CD14-positive monocyte (primary cell): ENCODE data around the gene AADAC. TPM values are rescaled to one million over a fixed set of nuclear protein-coding genes. Genes with fewer than 3 reads are reported as not detected.
"Not testable (repeated sequence)": the region's sequence is repeated elsewhere in the genome, so short reads cannot be mapped to it uniquely, and the experiment has no call there.

Source experiments
- DNase-seq, 3 donors: peaks; one replicate each; pipeline ENCODE4 v3.0.0-alpha.2; 2011 to 2022
- H2AFZ ChIP-seq: 2 replicates; pipeline ENCODE4 v1.6.0; 2012; ENCODE audit warnings: mild to moderate bottlenecking, low read depth, low read length, inconsistent platforms; ENCODE audit not compliant: insufficient read depth, poor library complexity, severe bottlenecking
- H3K27ac ChIP-seq, 2 donors: 1 replicate in 1 of 2; 2 replicates in 1 of 2; pipeline ENCODE4 v1.5.1; 2012 to 2013; ENCODE audit warnings: low read length in 2 of 2, control low read depth in 1 of 2, inconsistent platforms in 1 of 2, low read depth in 1 of 2, mild to moderate bottlenecking in 1 of 2
- H3K27me3 ChIP-seq, 2 donors: one replicate each; pipeline versions ENCODE4 v1.6.0 to v1.6.1; 2011 to 2013; ENCODE audit warnings: low read length in 2 of 2; ENCODE audit not compliant: control insufficient read depth in 2 of 2, insufficient read depth in 2 of 2
- H3K36me3 ChIP-seq, 2 donors: replicated peaks in 1 of 2; 1 replicate in 1 of 2; 2 replicates in 1 of 2; pipeline versions ENCODE4 v1.5.1 to v1.6.1; 2012 to 2013; ENCODE audit warnings: low read length in 2 of 2, control low read depth in 1 of 2, inconsistent platforms in 1 of 2, mild to moderate bottlenecking in 1 of 2; ENCODE audit not compliant: insufficient read depth in 2 of 2, control insufficient read depth in 1 of 2
- H3K4me1 ChIP-seq, 2 donors: 1 replicate in 1 of 2; 2 replicates in 1 of 2; pipeline versions ENCODE4 v1.5.1 to v1.6.1; 2012 to 2013; ENCODE audit warnings: low read length in 2 of 2, control low read depth in 1 of 2, inconsistent platforms in 1 of 2, mild to moderate bottlenecking in 1 of 2, moderate library complexity in 1 of 2; ENCODE audit not compliant: insufficient read depth in 2 of 2, control insufficient read depth in 1 of 2
- H3K4me2 ChIP-seq: replicated peaks from 2 replicates; pipeline ENCODE3; 2012; ENCODE audit warnings: low read length, moderate library complexity, mild to moderate bottlenecking; ENCODE audit not compliant: poor library complexity, severe bottlenecking; ENCODE audit errors: extremely low read depth
- H3K4me3 ChIP-seq, 3 experiments: fragments of 200-600 bp in 1 of 3; sonication (generic) in 1 of 3; replicated peaks in 1 of 3; 1 replicate in 2 of 3; 2 replicates in 1 of 3; pipeline ENCODE4 v1.5.1; 2011 to 2013; ENCODE audit warnings: low read length in 3 of 3, mild to moderate bottlenecking in 3 of 3, control low read depth in 2 of 3, low read depth in 2 of 3, inconsistent platforms in 1 of 3, moderate library complexity in 1 of 3
- H3K79me2 ChIP-seq: 2 replicates; pipeline ENCODE4 v1.6.0; 2012; ENCODE audit warnings: mild to moderate bottlenecking, control low read depth, inconsistent platforms, low read length, moderate library complexity; ENCODE audit not compliant: insufficient read depth
- H3K9ac ChIP-seq: 2 replicates; pipeline ENCODE4 v1.6.0; 2017; ENCODE audit warnings: low read length, mild to moderate bottlenecking; ENCODE audit not compliant: insufficient read depth, poor library complexity, severe bottlenecking
- H3K9me3 ChIP-seq, 2 donors: replicated peaks in 1 of 2; 1 replicate in 1 of 2; 2 replicates in 1 of 2; pipeline versions ENCODE4 v1.5.1 to v1.6.1; 2012 to 2013; ENCODE audit warnings: low read length in 2 of 2, control low read depth in 1 of 2; ENCODE audit not compliant: control insufficient read depth in 1 of 2, insufficient read depth in 1 of 2
- H4K20me1 ChIP-seq: 2 replicates; pipeline ENCODE4 v1.6.0; 2012; ENCODE audit warnings: mild to moderate bottlenecking, low read length, control low read depth, moderate library complexity; ENCODE audit not compliant: insufficient read depth
- H3K27ac Mint-ChIP-seq, 7 donors: one replicate each; pipeline ENCODE4 v1.8.0; 2020; ENCODE audit warnings: mild to moderate bottlenecking in 7 of 7, mixed read lengths in 7 of 7, moderate library complexity in 6 of 7, inconsistent platforms in 2 of 7
- H3K27me3 Mint-ChIP-seq, 3 donors: one replicate each; pipeline ENCODE4 v1.8.0; 2021 to 2022; ENCODE audit warnings: low read depth in 3 of 3, mild to moderate bottlenecking in 3 of 3, mixed read lengths in 3 of 3, moderate library complexity in 3 of 3, inconsistent platforms in 1 of 3
- H3K36me3 Mint-ChIP-seq, 2 donors: one replicate each; pipeline ENCODE4 v1.8.0; 2020; ENCODE audit warnings: mixed read lengths in 2 of 2, inconsistent platforms in 1 of 2, mild to moderate bottlenecking in 1 of 2
- H3K4me1 Mint-ChIP-seq: one replicate; pipeline ENCODE4 v1.8.0; 2020; ENCODE audit warnings: mild to moderate bottlenecking, mixed read lengths
- H3K4me3 Mint-ChIP-seq, 2 donors: one replicate each; pipeline ENCODE4 v1.8.0; 2020; ENCODE audit warnings: mild to moderate bottlenecking in 2 of 2, mixed read lengths in 2 of 2, moderate library complexity in 1 of 2
- H3K9me3 Mint-ChIP-seq, 7 donors: one replicate each; pipeline ENCODE4 v1.8.0; 2020 to 2022; ENCODE audit warnings: mixed read lengths in 7 of 7, mild to moderate bottlenecking in 6 of 7, moderate library complexity in 6 of 7, inconsistent platforms in 2 of 7
- CTCF ChIP-seq: fragments of 200-600 bp; IDR thresholded peaks from one replicate; pipeline ENCODE4 v1.8.0; 2022; ENCODE audit warnings: antibody characterized with exemption, mild to moderate bottlenecking
- WGBS: methylation state at CpG from one replicate; pipeline ENCODE4 v1.1.5; 2013; ENCODE audit warnings: missing lambda C conversion rate; ENCODE audit not compliant: insufficient coverage; 5-methylcytosine and 5-hydroxymethylcytosine counted together
- intact Hi-C, 2 donors: fragments of 100-400 bp; cut with micrococcal nuclease; formaldehyde crosslinking; loops; one replicate each; pipeline versions ENCODE4 v1.15.0 to v1.15.1; 2023
- polyA plus RNA-seq, 3 donors: library from polyadenylated mRNA; depleted of rRNA in 1 of 3; unstranded in 2 of 3; stranded (reverse) in 1 of 3; fragments of 300-500 nt in 2 of 3; fragments of >200 nt in 1 of 3; fragmentation: Illumina TruSeq in 2 of 3; gene quantifications; 1 replicate in 2 of 3; 2 replicates in 1 of 3; pipeline ENCODE4 v1.2.3, GENCODE V29; 2012 to 2021

Gene AADAC
- polyA plus RNA-seq, 3 donors = not detected

GRCh38 chr3:151806838-151807237 lies 7.1 kb upstream of the AADAC start:
- Histone ChIP-seq H3K79me2 (no peaks in the 10 kb centered on the region), H3K4me1 (no peaks in the 10 kb centered on the region), H2AFZ (no peak overlapping the region), H3K9me3 (peaks cover 30 to 40% of the 10 kb centered on the region in 2 donors), H3K36me3 (no peaks in the 10 kb centered on the region), H3K4me2 (no peak overlapping the region), H4K20me1 (no peaks in the 10 kb centered on the region), H3K27ac (no peak overlapping the region), H3K9ac (no peak overlapping the region), H3K4me3 (no peak overlapping the region), H3K27me3 (no peaks in the 10 kb centered on the region)
- peaks cover 11 to 26% (median 20%) of the 10 kb centered on the region in 7 donors for H3K9me3 Mint-ChIP-seq
- WGBS = 95% methylated on average over 15 of the region's 15 CpGs
- no peaks in the 10 kb centered on the region for H3K4me1 Mint-ChIP-seq
- no peak for TF ChIP-seq CTCF
- no peak for DNase-seq
- H3K36me3 Mint-ChIP-seq = no peaks in the 10 kb centered on the region
- no peaks in the 10 kb centered on the region for H3K27me3 Mint-ChIP-seq
- H3K27ac Mint-ChIP-seq = no peak overlapping the region
- intact Hi-C loops = no loop called here
- no peak overlapping the region for H3K4me3 Mint-ChIP-seq

GRCh38 chr3:151808926-151809325 lies 5.0 kb upstream of the AADAC start:
- H3K36me3 ChIP-seq, H2AFZ ChIP-seq, H3K27ac Mint-ChIP-seq, intact Hi-C loops, H3K79me2 ChIP-seq, H3K27ac ChIP-seq, DNase-seq, H3K9ac ChIP-seq, H3K4me3 ChIP-seq, H3K4me2 ChIP-seq, H3K4me3 Mint-ChIP-seq, H3K27me3 ChIP-seq, H3K36me3 Mint-ChIP-seq, H3K4me1 Mint-ChIP-seq, H4K20me1 ChIP-seq, H3K4me1 ChIP-seq, H3K27me3 Mint-ChIP-seq: not testable (repeated sequence)
- whole genome bisulfite sequencing = 100% methylated on average over 2 of the region's 3 CpGs
- H3K9me3 Mint-ChIP-seq = peaks cover 11 to 26% (median 18%) of the 10 kb centered on the region in 7 donors
- H3K9me3 ChIP-seq = peaks cover 30 to 40% of the 10 kb centered on the region in 2 donors
